ENCODE results near the gene ANGEL2. TPM values are rescaled to one million over a fixed set of nuclear protein-coding genes. Genes with fewer than 3 reads are reported as not detected.
"Not testable (repeated sequence)": the region's sequence is repeated elsewhere in the genome, so short reads cannot be mapped to it uniquely, and the experiment has no call there.

Gene ANGEL2
- total RNA-seq, 1 donor from 2014 or later = 36.6 TPM

GRCh38 chr1:213014642-213015041, 1.0 kb downstream of the ANGEL2 start:
- peaks cover 19% of the 10 kb centered on the region for H3K4me1 ChIP-seq
- peaks cover 29% of the 10 kb centered on the region for H3K36me3 ChIP-seq
- no peak for TF ChIP-seq CTCF (IDR thresholded peaks at IDR 0.05)
- ATAC-seq (peak in 1 of 2 donors; percentile 10), DNase-seq (no peak)
- H3K27me3 ChIP-seq (ENCODE audit: low read depth) = no peaks in the 10 kb centered on the region
- H3K4me3 ChIP-seq = peak overlapping the region; percentile 93
- intact Hi-C loops (cut with DNase I) = no loop called here
- H3K27ac ChIP-seq = peak overlapping the region; percentile 94
- no peaks in the 10 kb centered on the region for H3K9me3 ChIP-seq

GRCh38 chr1:213008564-213008963, 7.1 kb downstream of the ANGEL2 start:
- intact Hi-C loops (cut with DNase I) = no loop called here
- TF ChIP-seq CTCF (IDR thresholded peaks at IDR 0.05) = no peak
- H3K27ac ChIP-seq = no peak overlapping the region
- H3K4me3 ChIP-seq = no peak overlapping the region
- no peaks in the 10 kb centered on the region for H3K27me3 ChIP-seq (ENCODE audit: low read depth)
- ATAC-seq (no peak), DNase-seq (no peak)
- H3K4me1 ChIP-seq = peaks cover 3% of the 10 kb centered on the region
- no peaks in the 10 kb centered on the region for H3K9me3 ChIP-seq
- H3K36me3 ChIP-seq = peaks cover 79% of the 10 kb centered on the region

GRCh38 chr1:213003256-213003655, 12.4 kb downstream of the ANGEL2 start:
- no peaks in the 10 kb centered on the region for H3K9me3 ChIP-seq
- no peaks in the 10 kb centered on the region for H3K4me1 ChIP-seq
- intact Hi-C loops (cut with DNase I) = no loop called here
- TF ChIP-seq CTCF (IDR thresholded peaks at IDR 0.05) = no peak
- H3K27me3 ChIP-seq (ENCODE audit: low read depth) = no peaks in the 10 kb centered on the region
- H3K27ac ChIP-seq = no peak overlapping the region
- DNase-seq = no peak
- no peak for ATAC-seq
- H3K4me3 ChIP-seq = no peak overlapping the region
- H3K36me3 ChIP-seq = peaks cover 93% of the 10 kb centered on the region

GRCh38 chr1:212994926-212995325, 20.7 kb downstream of the ANGEL2 start:
- intact Hi-C loops (cut with DNase I) = no loop called here
- Histone ChIP-seq H3K27ac (no peak overlapping the region), H3K9me3 (no peaks in the 10 kb centered on the region), H3K4me3 (no peak overlapping the region), H3K36me3 (peaks cover 87% of the 10 kb centered on the region), H3K4me1 (no peaks in the 10 kb centered on the region), H3K27me3 (ENCODE audit: low read depth) (no peaks in the 10 kb centered on the region)
- ATAC-seq (no peak), DNase-seq (no peak)
- TF ChIP-seq CTCF (IDR thresholded peaks at IDR 0.05) = no peak

GRCh38 chr1:212993960-212994359, 21.7 kb downstream of the ANGEL2 start:
- H3K9me3 ChIP-seq; H3K4me3 ChIP-seq; ATAC-seq; DNase-seq; intact Hi-C loops (cut with DNase I); H3K27ac ChIP-seq; H3K4me1 ChIP-seq; H3K27me3 ChIP-seq (ENCODE audit: low read depth): not testable (repeated sequence)
- H3K36me3 ChIP-seq = peaks cover 79% of the 10 kb centered on the region

- Histone ChIP-seq H3K27ac (no peak overlapping the region), H3K27me3 (ENCODE audit: low read depth) (no peaks in the 10 kb centered on the region), H3K4me1 (no peaks in the 10 kb centered on the region), H3K9me3 (no peaks in the 10 kb centered on the region), H3K4me3 (no peak overlapping the region), H3K36me3 (peaks cover 46% of the 10 kb centered on the region)
- DNase-seq (no peak), ATAC-seq (no peak)
- TF ChIP-seq CTCF (IDR thresholded peaks at IDR 0.05) = no peak
- intact Hi-C loops (cut with DNase I) = no loop called here
Observed at GRCh38 chr1:212990276-212990675, 25.4 kb downstream of the ANGEL2 start.
